Activated naive CD4-positive, alpha-beta T cell treated with anti-CD3 and anti-CD28 coated beads, Interleukin-2, amount 50 U/mL, for 24 hours (primary cell): ENCODE measurements around the gene DTD2.
"Not testable (repeated sequence)": the region's sequence is repeated elsewhere in the genome, so short reads cannot be mapped to it uniquely, and the experiment has no call there.

ENCODE experiments used
- H3K27ac Mint-ChIP-seq: one replicate; pipeline ENCODE4 v1.8.0; 2021; ENCODE audit warnings: mild to moderate bottlenecking, mixed read lengths
- H3K27me3 Mint-ChIP-seq: one replicate; pipeline ENCODE4 v1.8.0; 2021; ENCODE audit warnings: mixed read lengths
- H3K36me3 Mint-ChIP-seq: one replicate; pipeline ENCODE4 v1.8.0; 2021; ENCODE audit warnings: mixed read lengths
- H3K4me1 Mint-ChIP-seq: one replicate; pipeline ENCODE4 v1.8.0; 2021; ENCODE audit warnings: mixed read lengths
- H3K4me3 Mint-ChIP-seq: one replicate; pipeline ENCODE4 v1.8.0; 2021; ENCODE audit warnings: mild to moderate bottlenecking, mixed read lengths
- H3K9me3 Mint-ChIP-seq: one replicate; pipeline ENCODE4 v1.8.0; 2021; ENCODE audit warnings: mixed read lengths

Gene DTD2

GRCh38 chr14:31461545-31461944 lies 4.2 kb upstream of the DTD2 start:
- Mint-ChIP-seq H3K27me3 (no peaks in the 10 kb centered on the region), H3K27ac (no peak overlapping the region), H3K4me1 (peaks cover 18% of the 10 kb centered on the region), H3K36me3 (no peaks in the 10 kb centered on the region), H3K4me3 (no peak overlapping the region), H3K9me3 (no peaks in the 10 kb centered on the region)

DNA sequence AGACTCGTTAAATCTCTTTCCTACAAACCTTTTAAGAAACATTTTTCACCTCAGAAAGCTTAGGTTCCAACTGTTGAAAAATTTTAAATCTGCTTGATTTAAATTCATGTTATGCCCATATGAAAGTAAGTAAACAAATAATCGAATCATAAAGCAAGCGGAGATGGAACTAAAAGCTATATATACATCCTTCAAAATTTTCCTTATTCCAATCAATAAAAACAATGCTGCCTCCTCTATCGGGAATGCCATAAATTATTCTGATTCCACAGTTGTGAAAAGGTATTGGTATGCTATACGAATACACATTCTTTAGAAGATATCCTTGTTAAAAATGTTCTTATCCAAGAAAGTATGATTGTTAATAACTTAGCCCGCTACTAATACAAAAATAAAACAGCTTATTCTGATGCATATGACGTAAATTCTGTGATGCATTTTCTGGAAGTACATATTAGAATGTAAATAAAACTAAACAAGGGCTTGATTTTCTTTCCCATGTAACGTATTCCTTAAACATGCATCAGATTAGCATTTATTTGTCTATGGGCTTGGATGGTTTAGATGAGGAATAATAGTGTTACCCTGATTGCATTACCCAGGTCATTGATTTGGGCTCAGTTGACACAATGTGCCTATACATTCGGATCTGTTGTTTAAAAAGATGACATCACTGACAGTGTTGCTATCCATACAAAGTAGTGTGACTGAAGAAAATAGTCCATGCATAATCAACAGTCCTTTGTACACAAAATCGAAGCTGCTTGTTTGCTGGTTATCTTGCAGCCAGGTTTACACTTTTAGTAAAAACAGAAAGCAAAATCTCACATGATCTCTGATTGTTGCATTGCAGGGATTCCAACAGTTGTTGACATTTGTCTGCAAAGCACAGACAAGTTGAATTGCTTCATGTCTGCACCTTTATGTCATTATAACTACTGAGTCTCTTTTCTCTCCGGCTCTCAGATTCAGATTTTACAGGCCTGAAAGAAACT lies 656 bp upstream of the DTD2 start:
- Mint-ChIP-seq H3K4me3 (peak overlapping the region; percentile 96), H3K4me1 (peaks cover 41% of the 10 kb centered on the region), H3K9me3 (no peaks in the 10 kb centered on the region)

DNA sequence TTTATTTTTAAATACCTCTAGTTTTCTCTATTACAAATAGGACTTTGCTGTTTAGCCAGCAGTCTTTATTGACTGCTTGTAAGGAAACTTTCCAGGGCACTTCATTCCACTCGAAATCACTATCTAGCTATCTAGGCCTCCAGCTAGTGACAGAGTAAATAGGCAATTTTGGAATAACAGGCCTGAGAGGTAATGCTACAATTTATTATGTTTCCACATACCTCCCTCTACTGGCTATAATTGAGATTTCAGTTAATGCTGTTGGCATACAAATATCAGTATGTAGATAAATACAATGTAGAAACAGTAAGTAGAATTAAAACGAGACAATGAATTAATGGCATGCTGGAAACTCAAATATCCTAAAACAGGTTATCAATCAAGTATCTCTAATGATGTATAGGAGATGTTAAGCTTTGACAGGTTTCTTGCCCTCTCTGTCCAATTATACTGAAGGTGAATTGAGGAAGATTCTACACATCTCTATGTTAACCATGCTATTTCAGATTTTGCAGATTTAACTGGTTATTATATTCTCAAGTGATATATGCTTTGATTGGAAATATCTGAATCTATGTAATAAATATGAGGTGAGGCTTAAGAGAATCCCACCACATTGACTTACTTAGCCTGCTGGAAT lies 7.2 kb downstream of the DTD2 start:
- peaks cover 12% of the 10 kb centered on the region for H3K4me1 Mint-ChIP-seq
- no peaks in the 10 kb centered on the region for H3K27me3 Mint-ChIP-seq
- H3K27ac Mint-ChIP-seq, result no peak overlapping the region
- peaks cover 17% of the 10 kb centered on the region for H3K36me3 Mint-ChIP-seq
- H3K4me3 Mint-ChIP-seq, result no peak overlapping the region
- H3K9me3 Mint-ChIP-seq, result no peaks in the 10 kb centered on the region

More for the DNA sequence above, 656 bp upstream of the DTD2 start:
- Mint-ChIP-seq H3K27me3 (no peaks in the 10 kb centered on the region), H3K36me3 (no peaks in the 10 kb centered on the region), H3K27ac (peak overlapping the region; percentile 96)

GRCh38 chr14:31449136-31449535 lies 8.2 kb downstream of the DTD2 start:
- Mint-ChIP-seq H3K27me3 (no peaks in the 10 kb centered on the region), H3K9me3 (no peaks in the 10 kb centered on the region), H3K4me1 (peaks cover 8% of the 10 kb centered on the region), H3K4me3 (no peak overlapping the region), H3K27ac (no peak overlapping the region), H3K36me3 (peaks cover 18% of the 10 kb centered on the region)

DNA sequence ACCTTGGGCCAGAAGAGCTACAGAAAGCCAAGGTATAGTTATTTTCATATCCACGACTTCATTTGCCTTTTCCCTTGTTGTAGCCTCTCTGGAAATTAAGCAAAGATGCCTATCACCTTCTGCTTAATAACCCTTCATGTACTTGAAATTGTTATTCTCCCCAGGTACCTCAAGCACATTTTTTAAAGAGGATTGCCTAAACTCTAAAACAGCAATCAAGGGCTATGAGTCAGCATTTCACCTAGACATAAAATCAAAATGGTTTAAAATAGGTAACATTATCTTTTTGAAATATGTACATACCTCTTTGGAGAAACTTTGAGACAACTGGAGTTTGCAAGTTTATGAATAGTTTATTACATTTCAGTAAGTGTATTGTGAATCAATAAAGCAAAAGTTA lies 11.6 kb downstream of the DTD2 start:
- Mint-ChIP-seq H3K36me3 (peaks cover 13% of the 10 kb centered on the region), H3K27ac (no peak overlapping the region), H3K9me3 (no peaks in the 10 kb centered on the region), H3K4me3 (no peak overlapping the region), H3K27me3 (no peaks in the 10 kb centered on the region), H3K4me1 (no peaks in the 10 kb centered on the region)

- no peak overlapping the region for H3K4me3 Mint-ChIP-seq
- H3K27me3 Mint-ChIP-seq, result no peaks in the 10 kb centered on the region
- no peak overlapping the region for H3K27ac Mint-ChIP-seq
- H3K9me3 Mint-ChIP-seq, result no peaks in the 10 kb centered on the region
- H3K4me1 Mint-ChIP-seq, result no peaks in the 10 kb centered on the region
- peaks cover 16% of the 10 kb centered on the region for H3K36me3 Mint-ChIP-seq
Measured at GRCh38 chr14:31442284-31442683, 15.0 kb downstream of the DTD2 start.

- Mint-ChIP-seq H3K27me3 (no peaks in the 10 kb centered on the region), H3K27ac (no peak overlapping the region), H3K36me3 (peaks cover 16% of the 10 kb centered on the region), H3K4me3 (no peak overlapping the region), H3K4me1 (no peaks in the 10 kb centered on the region), H3K9me3 (no peaks in the 10 kb centered on the region)
Measured at GRCh38 chr14:31441273-31442111, 15.8 kb downstream of the DTD2 start.

- H3K27me3 Mint-ChIP-seq, result no peaks in the 10 kb centered on the region
- no peak overlapping the region for H3K4me3 Mint-ChIP-seq
- no peaks in the 10 kb centered on the region for H3K9me3 Mint-ChIP-seq
- H3K36me3 Mint-ChIP-seq, result peaks cover 13% of the 10 kb centered on the region
- no peak overlapping the region for H3K27ac Mint-ChIP-seq
- H3K4me1 Mint-ChIP-seq, result no peaks in the 10 kb centered on the region
Measured at GRCh38 chr14:31440280-31440679, 17.0 kb downstream of the DTD2 start.

DNA sequence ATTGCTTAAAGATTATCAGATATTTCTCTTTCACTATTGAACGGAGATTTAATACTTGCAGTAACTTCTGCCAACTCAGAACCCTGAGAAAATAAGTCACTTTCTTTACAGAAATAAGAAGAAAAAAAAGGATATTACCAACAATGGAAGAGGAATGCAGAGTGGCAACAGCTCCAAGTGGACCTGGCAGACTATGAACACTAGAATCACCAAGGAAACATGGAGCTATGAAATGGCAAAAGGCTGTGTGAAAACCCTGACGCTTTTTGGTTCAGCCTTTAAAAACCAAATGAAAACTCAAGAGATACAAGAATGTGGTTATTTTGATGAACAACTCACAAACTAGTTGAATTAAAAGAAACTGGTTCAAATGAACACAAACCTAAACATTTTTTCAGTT lies 17.7 kb downstream of the DTD2 start:
- Mint-ChIP-seq H3K27ac (no peak overlapping the region), H3K36me3 (peaks cover 13% of the 10 kb centered on the region), H3K4me1 (no peaks in the 10 kb centered on the region), H3K4me3 (no peak overlapping the region), H3K27me3 (no peaks in the 10 kb centered on the region), H3K9me3 (no peaks in the 10 kb centered on the region)

DNA sequence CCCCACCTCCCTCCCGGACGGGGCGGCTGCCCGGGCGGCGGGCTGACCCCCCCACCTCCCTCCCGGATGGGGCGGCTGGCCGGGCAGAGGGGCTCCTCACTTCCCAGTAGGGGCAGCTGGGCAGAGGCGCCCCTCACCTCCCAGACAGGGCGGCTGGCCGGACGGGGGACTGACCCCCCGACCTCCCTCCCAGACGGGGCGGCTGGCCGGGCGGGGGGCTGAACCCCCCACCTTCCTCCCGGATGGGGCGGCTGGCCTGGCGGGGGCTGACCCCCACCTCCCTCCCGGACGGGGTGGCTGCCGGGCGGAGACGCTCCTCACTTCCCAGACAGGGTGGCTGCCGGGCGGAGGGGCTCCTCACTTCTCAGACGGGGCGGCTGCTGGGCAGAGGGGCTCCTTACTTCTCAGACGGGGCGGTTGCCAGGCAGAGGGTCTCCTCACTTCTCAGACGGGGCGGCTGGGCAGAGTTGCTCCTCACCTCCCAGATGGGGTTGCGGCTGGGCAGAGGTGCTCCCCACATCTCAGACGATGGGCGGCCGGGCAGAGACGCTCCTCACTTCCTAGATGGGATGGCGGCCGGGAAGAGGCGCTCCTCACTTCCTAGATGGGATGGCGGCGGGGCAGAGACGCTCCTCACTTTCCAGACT lies 20.1 kb downstream of the DTD2 start:
- not testable (repeated sequence) for H3K27me3 Mint-ChIP-seq, H3K9me3 Mint-ChIP-seq, H3K4me3 Mint-ChIP-seq, H3K27ac Mint-ChIP-seq, H3K4me1 Mint-ChIP-seq
- peaks cover 21% of the 10 kb centered on the region for H3K36me3 Mint-ChIP-seq

DNA sequence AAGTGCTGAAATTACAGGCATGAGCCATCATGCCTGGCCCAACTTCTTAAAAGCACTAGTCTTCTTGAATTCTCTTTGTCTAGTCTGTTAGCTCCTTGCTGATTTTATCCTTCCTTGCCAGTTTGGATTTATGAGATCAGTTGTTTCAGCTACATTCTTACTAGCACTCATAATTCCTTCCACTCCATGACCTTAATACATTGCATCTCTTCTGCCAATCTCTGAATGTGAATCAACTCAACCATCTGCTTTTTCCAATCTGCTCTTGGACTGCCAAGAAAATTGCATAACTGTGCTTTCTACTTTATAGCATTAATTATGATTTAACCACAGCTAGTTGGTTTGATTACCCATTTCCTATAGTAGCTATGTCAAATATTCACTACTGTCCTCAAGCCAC lies 22.0 kb downstream of the DTD2 start:
- peaks cover 28% of the 10 kb centered on the region for H3K36me3 Mint-ChIP-seq
- H3K27ac Mint-ChIP-seq, result no peak overlapping the region
- H3K4me1 Mint-ChIP-seq, result peaks cover 4% of the 10 kb centered on the region
- H3K9me3 Mint-ChIP-seq, result no peaks in the 10 kb centered on the region
- no peak overlapping the region for H3K4me3 Mint-ChIP-seq
- no peaks in the 10 kb centered on the region for H3K27me3 Mint-ChIP-seq

GRCh38 chr14:31430634-31431264 lies 26.6 kb downstream of the DTD2 start:
- peak overlapping the region; percentile 49 for H3K27ac Mint-ChIP-seq
- H3K9me3 Mint-ChIP-seq, result no peaks in the 10 kb centered on the region

GRCh38 chr14:31429791-31430190 lies 27.5 kb downstream of the DTD2 start:
- H3K4me1 Mint-ChIP-seq, result peaks cover 5% of the 10 kb centered on the region
- H3K36me3 Mint-ChIP-seq, result peaks cover 17% of the 10 kb centered on the region
- peak overlapping the region; percentile 55 for H3K27ac Mint-ChIP-seq
- no peaks in the 10 kb centered on the region for H3K9me3 Mint-ChIP-seq
- H3K27me3 Mint-ChIP-seq, result no peaks in the 10 kb centered on the region
- no peak overlapping the region for H3K4me3 Mint-ChIP-seq

More at GRCh38 chr14:31430634-31431264, 26.6 kb downstream of the DTD2 start:
- peaks cover 17% of the 10 kb centered on the region for H3K36me3 Mint-ChIP-seq
- H3K27me3 Mint-ChIP-seq, result no peaks in the 10 kb centered on the region
- H3K4me3 Mint-ChIP-seq, result no peak overlapping the region
- H3K4me1 Mint-ChIP-seq, result peaks cover 5% of the 10 kb centered on the region

- Mint-ChIP-seq H3K4me3 (no peak overlapping the region), H3K27ac (no peak overlapping the region), H3K27me3 (no peaks in the 10 kb centered on the region), H3K4me1 (peaks cover 5% of the 10 kb centered on the region), H3K9me3 (no peaks in the 10 kb centered on the region), H3K36me3 (peaks cover 10% of the 10 kb centered on the region)
Measured at GRCh38 chr14:31428011-31428410, 29.3 kb downstream of the DTD2 start.

- Mint-ChIP-seq H3K4me1 (peaks cover 5% of the 10 kb centered on the region), H3K27ac (no peak overlapping the region), H3K9me3 (no peaks in the 10 kb centered on the region), H3K36me3 (peaks cover 3% of the 10 kb centered on the region), H3K27me3 (no peaks in the 10 kb centered on the region), H3K4me3 (no peak overlapping the region)
Measured at GRCh38 chr14:31426663-31427062, 30.6 kb downstream of the DTD2 start.
